ENCODE data around the gene NXT2. TPM values are rescaled to one million over a fixed set of nuclear protein-coding genes. Genes with fewer than 3 reads are reported as not detected.

Gene NXT2
- 8.4 TPM for total RNA-seq

- H3K9me3 ChIP-seq (ENCODE audit: control insufficient read depth in 3 of 3, low read length in 3 of 3): no peaks in the 10 kb centered on the region
- H3K4me3 ChIP-seq (ENCODE audit: low read length in 3 of 3): peak within 1 kb of the TSS; percentile 82 to 87 (median 84)
- peaks cover 0 to 5% (median 0%) of the 10 kb centered on the region in 3 donors for H3K27me3 ChIP-seq (ENCODE audit: control insufficient read depth in 3 of 3, insufficient read depth in 3 of 3, low read length in 3 of 3)
- H3K4me1 ChIP-seq (ENCODE audit: control insufficient read depth in 3 of 3, insufficient read depth in 3 of 3, low read length in 3 of 3): no peaks in the 10 kb centered on the region
- peak within 1 kb of the TSS; percentile 92 for H3K27ac ChIP-seq (ENCODE audit: low read depth, low read length)
- H3K9ac ChIP-seq (ENCODE audit: low read depth in 1 of 3, low read length in 3 of 3): peak within 1 kb of the TSS; percentile 84 to 93 (median 91)
- H3K36me3 ChIP-seq (ENCODE audit: control insufficient read depth in 3 of 3, insufficient read depth in 3 of 3, low read length in 3 of 3): no peaks in the 10 kb centered on the region
Observed at GRCh38 chrX:109536439-109537323, at the start of gene NXT2. Gene NXT2 (plus strand): TSS chrX:109536844. CDS start chrX:109537007, 163 bp downstream.

DNA sequence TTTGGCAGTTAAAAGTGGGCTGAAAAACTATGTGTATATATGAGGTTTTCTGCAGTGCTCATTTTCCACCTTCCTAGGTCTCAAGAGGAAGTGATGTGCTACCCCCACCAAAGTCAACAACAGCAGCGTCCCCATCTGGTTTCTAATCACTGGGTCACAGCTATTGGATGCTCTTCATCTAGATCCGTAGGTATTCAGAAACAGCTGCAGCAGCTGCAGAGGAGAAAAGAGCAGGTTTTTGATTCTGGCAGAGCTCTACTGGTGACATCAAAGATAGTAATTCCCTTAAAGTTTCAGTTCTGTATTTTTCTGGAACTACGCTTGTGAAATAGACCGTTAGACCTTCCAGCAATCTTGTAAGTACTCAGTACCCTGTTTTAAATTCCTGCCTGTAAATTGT is 49.0 kb upstream of the NXT2 start:
- no peaks in the 10 kb centered on the region for H3K36me3 ChIP-seq (ENCODE audit: control insufficient read depth in 3 of 3, insufficient read depth in 3 of 3, low read length in 3 of 3)
- H3K9me3 ChIP-seq (ENCODE audit: control insufficient read depth in 3 of 3, low read length in 3 of 3): no peaks in the 10 kb centered on the region
- no peak overlapping the region for H3K9ac ChIP-seq (ENCODE audit: low read depth in 1 of 3, low read length in 3 of 3)
- no peaks in the 10 kb centered on the region for H3K4me1 ChIP-seq (ENCODE audit: control insufficient read depth in 3 of 3, insufficient read depth in 3 of 3, low read length in 3 of 3)
- peaks cover 0 to 6% (median 0%) of the 10 kb centered on the region in 3 donors for H3K27me3 ChIP-seq (ENCODE audit: control insufficient read depth in 3 of 3, insufficient read depth in 3 of 3, low read length in 3 of 3)
- no peak overlapping the region for H3K27ac ChIP-seq (ENCODE audit: low read depth, low read length)
- H3K4me3 ChIP-seq (ENCODE audit: low read length in 3 of 3): no peak overlapping the region

DNA sequence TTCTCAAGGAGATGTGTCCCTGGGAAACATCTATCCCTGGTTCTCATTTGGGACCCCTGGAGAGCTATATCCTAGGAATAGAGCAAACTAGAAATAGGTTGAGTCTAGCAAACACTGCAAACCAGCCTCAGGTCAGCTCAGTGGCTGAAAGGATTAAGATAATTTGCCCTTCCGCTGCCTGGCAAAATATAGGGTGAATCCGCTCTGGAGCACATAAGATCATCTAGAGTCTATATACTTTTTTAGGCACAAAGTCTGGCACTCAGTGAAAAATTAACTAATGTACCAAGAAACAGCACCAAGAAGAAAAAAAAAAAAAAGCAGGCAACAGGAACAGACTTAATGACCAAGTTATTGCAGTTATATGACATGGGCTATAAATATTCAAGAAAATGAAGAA is 47.5 kb upstream of the NXT2 start:
- Histone ChIP-seq H3K36me3 (ENCODE audit: control insufficient read depth in 3 of 3, insufficient read depth in 3 of 3, low read length in 3 of 3) (no peaks in the 10 kb centered on the region), H3K4me1 (ENCODE audit: control insufficient read depth in 3 of 3, insufficient read depth in 3 of 3, low read length in 3 of 3) (no peaks in the 10 kb centered on the region), H3K27ac (ENCODE audit: low read depth, low read length) (no peak overlapping the region), H3K9me3 (ENCODE audit: control insufficient read depth in 3 of 3, low read length in 3 of 3) (no peaks in the 10 kb centered on the region), H3K9ac (ENCODE audit: low read depth in 1 of 3, low read length in 3 of 3) (no peak overlapping the region), H3K4me3 (ENCODE audit: low read length in 3 of 3) (no peak overlapping the region), H3K27me3 (ENCODE audit: control insufficient read depth in 3 of 3, insufficient read depth in 3 of 3, low read length in 3 of 3) (peaks cover 0 to 6% (median 0%) of the 10 kb centered on the region in 3 donors)

GRCh38 chrX:109498434-109498833 is 38.2 kb upstream of the NXT2 start:
- Histone ChIP-seq H3K9ac (ENCODE audit: low read depth in 1 of 3, low read length in 3 of 3) (no peak overlapping the region), H3K36me3 (ENCODE audit: control insufficient read depth in 3 of 3, insufficient read depth in 3 of 3, low read length in 3 of 3) (no peaks in the 10 kb centered on the region), H3K9me3 (ENCODE audit: control insufficient read depth in 3 of 3, low read length in 3 of 3) (no peaks in the 10 kb centered on the region), H3K4me1 (ENCODE audit: control insufficient read depth in 3 of 3, insufficient read depth in 3 of 3, low read length in 3 of 3) (no peaks in the 10 kb centered on the region), H3K27me3 (ENCODE audit: control insufficient read depth in 3 of 3, insufficient read depth in 3 of 3, low read length in 3 of 3) (no peaks in the 10 kb centered on the region), H3K27ac (ENCODE audit: low read depth, low read length) (no peak overlapping the region), H3K4me3 (ENCODE audit: low read length in 3 of 3) (no peak overlapping the region)

- no peak overlapping the region for H3K9ac ChIP-seq (ENCODE audit: low read depth in 1 of 3, low read length in 3 of 3)
- H3K4me3 ChIP-seq (ENCODE audit: low read length in 3 of 3): no peak overlapping the region
- H3K4me1 ChIP-seq (ENCODE audit: control insufficient read depth in 3 of 3, insufficient read depth in 3 of 3, low read length in 3 of 3): no peaks in the 10 kb centered on the region
- H3K36me3 ChIP-seq (ENCODE audit: control insufficient read depth in 3 of 3, insufficient read depth in 3 of 3, low read length in 3 of 3): no peaks in the 10 kb centered on the region
- no peaks in the 10 kb centered on the region for H3K9me3 ChIP-seq (ENCODE audit: control insufficient read depth in 3 of 3, low read length in 3 of 3)
- no peak overlapping the region for H3K27ac ChIP-seq (ENCODE audit: low read depth, low read length)
- H3K27me3 ChIP-seq (ENCODE audit: control insufficient read depth in 3 of 3, insufficient read depth in 3 of 3, low read length in 3 of 3): no peaks in the 10 kb centered on the region
Observed at GRCh38 chrX:109501176-109501575, 35.5 kb upstream of the NXT2 start.

GRCh38 chrX:109508915-109509314 is 27.7 kb upstream of the NXT2 start:
- Histone ChIP-seq H3K36me3 (ENCODE audit: control insufficient read depth in 3 of 3, insufficient read depth in 3 of 3, low read length in 3 of 3) (no peaks in the 10 kb centered on the region), H3K9me3 (ENCODE audit: control insufficient read depth in 3 of 3, low read length in 3 of 3) (no peaks in the 10 kb centered on the region), H3K9ac (ENCODE audit: low read depth in 1 of 3, low read length in 3 of 3) (no peak overlapping the region), H3K27ac (ENCODE audit: low read depth, low read length) (no peak overlapping the region), H3K4me1 (ENCODE audit: control insufficient read depth in 3 of 3, insufficient read depth in 3 of 3, low read length in 3 of 3) (no peaks in the 10 kb centered on the region), H3K27me3 (ENCODE audit: control insufficient read depth in 3 of 3, insufficient read depth in 3 of 3, low read length in 3 of 3) (peaks cover 0 to 4% (median 0%) of the 10 kb centered on the region in 3 donors), H3K4me3 (ENCODE audit: low read length in 3 of 3) (no peak overlapping the region)

DNA sequence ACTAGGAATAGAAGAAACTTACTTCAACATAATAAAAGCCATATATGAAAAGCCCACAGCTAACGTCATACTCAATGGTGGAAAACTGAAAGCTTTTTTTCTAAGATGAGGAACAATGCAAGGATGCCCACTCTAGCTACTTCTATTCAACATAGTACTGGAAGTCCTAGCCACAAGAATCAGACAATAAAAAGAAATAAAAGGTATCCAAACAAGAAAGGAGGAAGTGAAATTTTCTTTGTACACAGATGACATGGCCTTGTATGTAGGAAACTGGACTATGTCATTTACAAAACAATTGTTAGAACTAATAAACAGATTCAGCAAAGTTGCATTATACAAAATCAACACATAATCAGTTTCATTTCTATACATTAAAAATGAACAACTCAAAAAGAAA is 25.5 kb upstream of the NXT2 start:
- Histone ChIP-seq H3K4me3 (ENCODE audit: low read length in 3 of 3) (no peak overlapping the region), H3K27ac (ENCODE audit: low read depth, low read length) (no peak overlapping the region), H3K9me3 (ENCODE audit: control insufficient read depth in 3 of 3, low read length in 3 of 3) (no peaks in the 10 kb centered on the region), H3K36me3 (ENCODE audit: control insufficient read depth in 3 of 3, insufficient read depth in 3 of 3, low read length in 3 of 3) (no peaks in the 10 kb centered on the region), H3K4me1 (ENCODE audit: control insufficient read depth in 3 of 3, insufficient read depth in 3 of 3, low read length in 3 of 3) (no peaks in the 10 kb centered on the region), H3K27me3 (ENCODE audit: control insufficient read depth in 3 of 3, insufficient read depth in 3 of 3, low read length in 3 of 3) (peaks cover 0 to 4% (median 0%) of the 10 kb centered on the region in 3 donors), H3K9ac (ENCODE audit: low read depth in 1 of 3, low read length in 3 of 3) (no peak overlapping the region)

DNA sequence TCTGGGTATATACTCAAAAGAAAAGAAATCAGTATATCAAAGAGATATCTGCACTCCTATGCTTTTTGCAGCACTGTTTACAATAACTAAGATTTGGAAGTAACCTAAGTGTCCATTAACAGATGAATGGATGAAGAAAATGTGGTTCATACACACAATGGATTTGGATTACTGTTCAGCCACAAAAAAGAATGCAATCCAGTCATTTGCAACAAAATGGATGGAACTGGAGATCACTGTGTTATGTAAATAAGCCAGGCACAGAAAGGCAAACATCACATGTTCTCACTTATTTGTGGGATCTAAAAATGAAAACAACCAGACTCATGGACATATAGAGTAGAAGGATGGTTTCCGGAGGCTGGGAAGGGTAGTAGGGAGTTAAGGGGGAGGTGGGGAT is 17.6 kb upstream of the NXT2 start:
- Histone ChIP-seq H3K4me3 (ENCODE audit: low read length in 3 of 3) (no peak overlapping the region), H3K9ac (ENCODE audit: low read depth in 1 of 3, low read length in 3 of 3) (no peak overlapping the region), H3K9me3 (ENCODE audit: control insufficient read depth in 3 of 3, low read length in 3 of 3) (no peaks in the 10 kb centered on the region), H3K36me3 (ENCODE audit: control insufficient read depth in 3 of 3, insufficient read depth in 3 of 3, low read length in 3 of 3) (no peaks in the 10 kb centered on the region), H3K4me1 (ENCODE audit: control insufficient read depth in 3 of 3, insufficient read depth in 3 of 3, low read length in 3 of 3) (no peaks in the 10 kb centered on the region), H3K27me3 (ENCODE audit: control insufficient read depth in 3 of 3, insufficient read depth in 3 of 3, low read length in 3 of 3) (no peaks in the 10 kb centered on the region), H3K27ac (ENCODE audit: low read depth, low read length) (no peak overlapping the region)

- H3K36me3 ChIP-seq (ENCODE audit: control insufficient read depth in 3 of 3, insufficient read depth in 3 of 3, low read length in 3 of 3): no peaks in the 10 kb centered on the region
- H3K9ac ChIP-seq (ENCODE audit: low read depth in 1 of 3, low read length in 3 of 3): no peak overlapping the region
- no peak overlapping the region for H3K27ac ChIP-seq (ENCODE audit: low read depth, low read length)
- H3K9me3 ChIP-seq (ENCODE audit: control insufficient read depth in 3 of 3, low read length in 3 of 3): no peaks in the 10 kb centered on the region
- peaks cover 0 to 5% (median 0%) of the 10 kb centered on the region in 3 donors for H3K27me3 ChIP-seq (ENCODE audit: control insufficient read depth in 3 of 3, insufficient read depth in 3 of 3, low read length in 3 of 3)
- H3K4me1 ChIP-seq (ENCODE audit: control insufficient read depth in 3 of 3, insufficient read depth in 3 of 3, low read length in 3 of 3): no peaks in the 10 kb centered on the region
- no peak overlapping the region for H3K4me3 ChIP-seq (ENCODE audit: low read length in 3 of 3)
Observed at GRCh38 chrX:109533005-109533404, 3.6 kb upstream of the NXT2 start.

DNA sequence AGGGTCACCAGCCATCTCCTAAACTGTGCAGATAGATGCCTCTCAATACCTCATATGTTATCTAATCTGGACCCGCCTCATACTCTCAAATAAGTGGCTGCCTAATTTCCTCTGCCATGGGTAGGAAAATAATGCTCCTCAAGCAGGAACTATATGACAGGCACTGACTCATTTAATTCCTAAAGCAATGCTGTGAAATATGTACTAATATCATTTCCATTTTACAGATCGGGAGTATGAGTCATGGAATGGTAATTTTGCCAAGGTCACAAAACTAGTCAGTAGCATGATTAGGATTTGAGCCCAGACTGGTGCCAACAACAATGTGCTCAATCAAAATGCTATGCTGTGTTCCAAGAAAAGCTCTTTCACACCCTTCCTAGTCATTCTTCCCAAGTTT is 3.0 kb upstream of the NXT2 start:
- Histone ChIP-seq H3K4me1 (ENCODE audit: control insufficient read depth in 3 of 3, insufficient read depth in 3 of 3, low read length in 3 of 3) (no peaks in the 10 kb centered on the region), H3K4me3 (ENCODE audit: low read length in 3 of 3) (no peak overlapping the region), H3K9ac (ENCODE audit: low read depth in 1 of 3, low read length in 3 of 3) (no peak overlapping the region), H3K27me3 (ENCODE audit: control insufficient read depth in 3 of 3, insufficient read depth in 3 of 3, low read length in 3 of 3) (peaks cover 0 to 5% (median 0%) of the 10 kb centered on the region in 3 donors), H3K9me3 (ENCODE audit: control insufficient read depth in 3 of 3, low read length in 3 of 3) (no peaks in the 10 kb centered on the region), H3K27ac (ENCODE audit: low read depth, low read length) (no peak overlapping the region), H3K36me3 (ENCODE audit: control insufficient read depth in 3 of 3, insufficient read depth in 3 of 3, low read length in 3 of 3) (no peaks in the 10 kb centered on the region)
